Measurements from ENCODE around the gene FOXRED1. TPM values are rescaled to one million over a fixed set of nuclear protein-coding genes. Genes with fewer than 3 reads are reported as not detected.
"Not testable (repeated sequence)": the region's sequence is repeated elsewhere in the genome, so short reads cannot be mapped to it uniquely, and the experiment has no call there.

Gene FOXRED1
- 45.1 and 47.8 TPM in 2 replicates for total RNA-seq

GRCh38 chr11:126268708-126269579 lies at the start of gene FOXRED1, which contains the start of gene SRPRA:
Gene FOXRED1 (plus strand): TSS chr11:126269154. CDS start chr11:126269207, 53 bp downstream.
Gene SRPRA (minus strand): TSS chr11:126268895. CDS start chr11:126268804, 91 bp downstream.
- intact Hi-C loops (cut with micrococcal nuclease), result loop anchor here (1.0 to 5.0 kb wide), 14 partner anchors 14 to 1646 kb away; partner anchors contain the start of genes CHEK1, DCPS, EI24 and FAM118B

- intact Hi-C loops (cut with micrococcal nuclease), result no loop called here
Measured at GRCh38 chr11:126219547-126219946, 49.4 kb upstream of the FOXRED1 start.

DNA sequence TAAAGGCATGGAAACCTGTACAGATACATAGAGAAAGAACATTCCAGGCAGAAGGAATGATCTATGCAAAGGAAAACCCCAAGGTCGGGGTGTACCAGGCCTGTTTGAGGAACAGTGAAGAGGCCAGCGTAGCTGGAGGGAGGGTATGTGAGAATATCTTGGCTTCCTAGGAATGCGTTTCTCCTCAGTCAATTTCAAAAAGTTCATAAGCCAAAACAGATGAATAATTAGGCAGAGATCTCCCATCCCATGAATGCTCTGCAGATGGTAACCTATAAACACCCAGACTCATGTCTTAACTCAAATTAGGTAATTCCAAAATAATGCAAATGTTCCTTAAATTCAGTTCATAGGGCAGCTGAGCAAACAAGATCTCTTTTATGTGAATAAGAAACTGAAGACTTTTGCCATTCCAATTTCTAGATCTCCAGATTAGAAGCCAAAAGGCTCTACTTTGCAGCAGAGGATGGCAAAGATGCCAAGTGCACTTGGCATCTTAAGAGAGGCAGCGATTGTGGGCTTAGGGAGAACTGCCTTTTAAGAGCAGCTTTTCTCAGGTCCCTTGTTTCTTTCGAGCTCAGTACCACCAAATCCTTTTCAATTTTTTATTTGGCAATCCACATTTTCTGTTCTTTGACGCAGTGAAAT lies 44.2 kb upstream of the FOXRED1 start:
- intact Hi-C loops (cut with micrococcal nuclease), result no loop called here

- intact Hi-C loops (cut with micrococcal nuclease), result no loop called here
Measured at GRCh38 chr11:126225295-126225665, 43.7 kb upstream of the FOXRED1 start.

GRCh38 chr11:126226334-126227084 lies 42.4 kb upstream of the FOXRED1 start:
- intact Hi-C loops (cut with micrococcal nuclease), result no loop called here

GRCh38 chr11:126229858-126230540 lies 39.0 kb upstream of the FOXRED1 start:
- intact Hi-C loops (cut with micrococcal nuclease), result no loop called here

DNA sequence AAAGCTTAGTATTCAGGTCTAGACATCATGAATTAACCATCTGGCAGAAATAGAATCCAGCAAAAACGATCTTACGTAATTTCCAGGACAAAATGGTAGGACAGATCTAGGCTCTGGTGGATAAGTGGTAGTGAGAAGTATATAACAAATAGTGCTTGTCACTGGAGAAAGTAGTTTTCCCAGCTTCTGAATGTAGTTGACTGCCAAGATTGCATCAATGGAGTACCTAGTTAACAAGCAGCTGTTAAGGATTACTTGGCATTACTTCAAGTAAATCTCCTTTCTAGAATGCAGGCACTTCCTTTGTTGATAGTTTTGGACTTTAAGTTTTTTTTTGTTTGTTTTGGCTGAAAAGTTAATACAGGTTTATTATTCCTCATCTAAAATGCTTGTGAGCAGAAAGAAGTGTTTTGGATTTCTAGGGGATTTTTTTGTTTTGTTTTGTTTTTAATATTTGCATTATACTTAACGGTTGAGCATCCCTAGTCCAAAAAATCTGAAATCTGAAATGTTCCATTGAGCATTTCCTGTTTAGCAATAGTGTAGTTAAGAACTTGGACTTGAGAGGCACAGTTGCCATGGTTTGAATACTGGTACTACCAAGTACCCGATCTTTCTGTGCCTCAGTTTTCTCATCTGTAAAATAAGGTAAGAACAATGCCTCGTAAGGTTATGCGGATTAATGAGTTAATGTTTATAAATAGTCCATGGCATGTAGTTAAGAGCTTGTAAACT lies 37.1 kb upstream of the FOXRED1 start:
- intact Hi-C loops (cut with micrococcal nuclease), result no loop called here

GRCh38 chr11:126232683-126233082 lies 36.3 kb upstream of the FOXRED1 start:
- intact Hi-C loops (cut with micrococcal nuclease), result no loop called here

- intact Hi-C loops (cut with micrococcal nuclease), result no loop called here
Measured at GRCh38 chr11:126233391-126233790, 35.6 kb upstream of the FOXRED1 start.

- intact Hi-C loops (cut with micrococcal nuclease), result no loop called here
Measured at GRCh38 chr11:126246636-126247035, 22.3 kb upstream of the FOXRED1 start.

- intact Hi-C loops (cut with micrococcal nuclease), result no loop called here
Measured at GRCh38 chr11:126253265-126253664, 15.7 kb upstream of the FOXRED1 start.

DNA sequence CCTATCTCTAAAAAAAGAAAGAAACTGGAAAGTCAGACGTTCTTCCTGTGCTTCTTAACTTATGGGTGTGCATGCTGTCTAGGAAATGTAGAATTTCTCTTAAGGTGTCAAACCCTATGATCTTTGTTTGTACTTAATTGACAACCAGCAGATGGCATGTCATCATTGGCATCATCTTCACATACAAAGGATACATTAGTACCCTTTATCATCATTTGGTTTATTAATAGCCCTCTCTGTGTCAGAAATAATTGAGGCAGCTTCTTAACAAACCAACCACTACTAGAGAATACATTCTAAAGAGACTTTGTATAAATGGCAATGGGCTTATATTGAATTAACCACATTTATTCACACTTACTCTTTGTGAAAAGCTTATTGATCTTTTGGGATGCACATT lies 14.1 kb upstream of the FOXRED1 start:
- intact Hi-C loops (cut with micrococcal nuclease), result no loop called here

DNA sequence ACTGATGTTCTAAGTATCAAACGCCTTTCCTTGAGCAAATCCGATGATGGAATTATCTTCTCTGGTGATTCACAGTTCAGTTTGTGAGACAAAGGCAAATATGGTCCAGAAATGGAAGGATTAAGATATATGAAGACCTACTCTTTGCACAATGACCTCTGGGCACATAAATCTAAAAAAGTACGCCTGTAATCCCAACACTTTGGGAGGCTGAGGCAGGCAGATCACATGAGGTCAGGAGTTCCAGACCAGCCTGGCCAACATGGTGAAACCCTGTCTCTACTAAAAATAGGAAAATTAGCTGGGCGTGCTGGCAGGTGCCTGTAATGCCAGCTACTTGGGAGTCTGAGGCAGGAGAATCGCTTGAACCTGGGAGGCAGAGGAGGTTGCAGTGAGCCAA lies 13.4 kb upstream of the FOXRED1 start:
- intact Hi-C loops (cut with micrococcal nuclease), result not testable (repeated sequence)

DNA sequence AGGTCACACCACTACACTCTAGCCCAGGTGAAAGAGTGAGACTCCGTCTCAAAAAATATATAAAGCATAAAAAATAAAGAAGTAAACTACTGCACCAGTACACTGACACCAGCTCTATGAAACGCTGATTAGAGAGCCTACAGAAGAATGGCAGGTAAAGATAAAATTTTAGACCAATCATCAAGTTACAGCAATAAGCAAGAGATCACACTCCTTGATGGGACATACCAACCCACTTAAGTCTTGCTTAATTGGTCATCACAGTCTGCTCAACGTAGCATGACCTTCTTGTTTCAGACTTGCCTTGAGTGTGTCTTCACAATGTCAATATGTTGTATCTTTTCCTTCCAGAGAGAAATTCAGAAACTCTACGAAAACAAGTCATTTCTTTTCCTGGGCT lies 12.7 kb upstream of the FOXRED1 start:
- intact Hi-C loops (cut with micrococcal nuclease), result no loop called here

- intact Hi-C loops (cut with micrococcal nuclease), result no loop called here
Measured at GRCh38 chr11:126257144-126257543, 11.8 kb upstream of the FOXRED1 start.

DNA sequence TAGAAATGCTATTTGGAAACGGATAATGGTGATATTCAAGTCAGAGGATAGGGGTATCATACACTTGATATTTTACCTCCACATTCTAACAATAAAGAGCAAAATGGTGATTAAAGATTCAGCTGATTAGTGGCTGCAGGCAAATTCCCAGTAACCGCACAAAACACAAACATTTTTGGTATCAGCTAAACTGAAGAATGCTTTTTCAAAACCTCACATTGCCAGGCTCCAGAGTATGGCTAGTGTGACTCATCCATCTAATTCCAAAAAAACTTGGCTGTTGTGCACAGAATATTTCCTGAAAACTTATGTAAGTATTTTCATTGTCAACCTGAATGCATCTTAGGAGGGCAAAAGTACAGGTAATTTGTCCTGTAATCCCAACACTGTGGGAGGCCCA lies 11.2 kb upstream of the FOXRED1 start:
- intact Hi-C loops (cut with micrococcal nuclease), result no loop called here

DNA sequence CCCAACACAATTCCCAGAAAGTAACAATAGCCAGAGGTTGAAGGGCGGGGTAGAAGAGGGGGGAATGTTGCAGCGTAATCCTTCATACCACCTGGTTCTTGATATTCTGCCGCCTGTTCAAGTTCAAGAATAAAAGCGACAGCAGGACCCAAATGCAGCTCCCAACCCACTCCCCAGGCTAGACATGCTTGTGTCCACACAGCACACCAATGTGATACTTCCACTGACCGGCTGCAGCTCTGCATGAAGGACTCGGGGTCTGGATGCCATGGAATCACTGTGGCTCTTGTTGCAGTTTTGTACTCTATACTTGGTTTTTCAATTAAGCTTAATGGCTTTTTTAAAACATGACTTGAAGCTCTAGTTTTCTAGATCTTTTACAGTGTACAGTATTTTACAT lies 6.7 kb upstream of the FOXRED1 start:
- intact Hi-C loops (cut with micrococcal nuclease), result no loop called here

GRCh38 chr11:126263489-126263888 lies 5.5 kb upstream of the FOXRED1 start:
- intact Hi-C loops (cut with micrococcal nuclease), result no loop called here

GRCh38 chr11:126265811-126266210 lies 3.1 kb upstream of the FOXRED1 start:
- intact Hi-C loops (cut with micrococcal nuclease), result loop anchor here (5.0 kb wide), 1 partner anchor 1154 kb away; the partner anchor contains the start of gene TMEM218

GRCh38 chr11:126267650-126268049 lies 1.3 kb upstream of the FOXRED1 start:
- intact Hi-C loops (cut with micrococcal nuclease), result loop anchor here (1.0 to 5.0 kb wide), 6 partner anchors 204 to 1645 kb away; partner anchors contain the start of genes CHEK1, STT3A, TBRG1 and TMEM218
